Keratinocyte (primary cell): ENCODE results near the gene SMPD1.

ENCODE experiments used
- EZH2 ChIP-seq: IDR thresholded peaks from one replicate; pipeline ENCODE4 v1.6.1; 2012; ENCODE audit warnings: inconsistent platforms, mild to moderate bottlenecking, low read length, moderate library complexity
- TF ChIP-seq, protein P1 (sequence below), 3 experiments: IDR thresholded peaks in 1 of 3; conservative IDR thresholded peaks in 1 of 3; optimal IDR thresholded peaks in 1 of 3; 2 replicates in 2 of 3; 3 replicates in 1 of 3; pipeline versions ENCODE3 to v1.5.1; 2011; ENCODE audit warnings: low read length in 3 of 3, mild to moderate bottlenecking in 3 of 3, moderate library complexity in 2 of 3, control low read depth in 1 of 3, inconsistent platforms in 1 of 3; ENCODE audit not compliant: insufficient read depth in 2 of 3; ENCODE audit errors: extremely low read depth in 1 of 3

DNA sequence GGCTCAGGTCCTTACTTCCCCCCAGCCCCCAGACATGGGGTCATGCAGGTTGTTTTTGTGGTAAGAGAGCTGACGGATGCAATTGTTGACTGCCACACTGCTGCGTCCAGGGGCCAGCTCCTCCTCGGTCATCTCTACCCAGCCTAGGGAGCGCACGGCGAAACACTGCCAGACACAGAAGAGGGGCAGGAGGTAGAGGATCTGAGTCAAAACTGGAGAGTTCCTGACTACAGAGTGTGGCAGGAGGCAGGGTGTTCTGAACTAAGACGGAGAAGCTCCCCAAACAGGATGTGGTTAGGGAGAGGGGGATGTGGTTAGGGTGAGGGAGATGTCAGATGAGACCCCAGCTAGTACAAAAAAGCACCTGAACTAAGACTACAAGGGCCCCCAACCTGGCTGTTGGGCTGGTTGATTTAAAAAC, 12.3 kb downstream of the SMPD1 start:
- TF ChIP-seq, protein P1, sequence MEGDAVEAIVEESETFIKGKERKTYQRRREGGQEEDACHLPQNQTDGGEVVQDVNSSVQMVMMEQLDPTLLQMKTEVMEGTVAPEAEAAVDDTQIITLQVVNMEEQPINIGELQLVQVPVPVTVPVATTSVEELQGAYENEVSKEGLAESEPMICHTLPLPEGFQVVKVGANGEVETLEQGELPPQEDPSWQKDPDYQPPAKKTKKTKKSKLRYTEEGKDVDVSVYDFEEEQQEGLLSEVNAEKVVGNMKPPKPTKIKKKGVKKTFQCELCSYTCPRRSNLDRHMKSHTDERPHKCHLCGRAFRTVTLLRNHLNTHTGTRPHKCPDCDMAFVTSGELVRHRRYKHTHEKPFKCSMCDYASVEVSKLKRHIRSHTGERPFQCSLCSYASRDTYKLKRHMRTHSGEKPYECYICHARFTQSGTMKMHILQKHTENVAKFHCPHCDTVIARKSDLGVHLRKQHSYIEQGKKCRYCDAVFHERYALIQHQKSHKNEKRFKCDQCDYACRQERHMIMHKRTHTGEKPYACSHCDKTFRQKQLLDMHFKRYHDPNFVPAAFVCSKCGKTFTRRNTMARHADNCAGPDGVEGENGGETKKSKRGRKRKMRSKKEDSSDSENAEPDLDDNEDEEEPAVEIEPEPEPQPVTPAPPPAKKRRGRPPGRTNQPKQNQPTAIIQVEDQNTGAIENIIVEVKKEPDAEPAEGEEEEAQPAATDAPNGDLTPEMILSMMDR (optimal IDR thresholded peaks at IDR 0.05 in 1 of 3, IDR thresholded peaks at IDR 0.05 in 1 of 3, conservative IDR thresholded peaks at IDR 0.05 in 1 of 3; ENCODE audit: extremely low read depth in 1 of 3, insufficient read depth in 2 of 3, low read length in 3 of 3), result no peak
- no peak for TF ChIP-seq EZH2
